ACHN (cell line): ENCODE data around the gene NBPF1.
"Not testable (repeated sequence)": the region's sequence is repeated elsewhere in the genome, so short reads cannot be mapped to it uniquely, and the experiment has no call there.

Experiments
- DNase-seq: peaks from one replicate; pipeline ENCODE4 v3.0.0-alpha.2; 2015
- in situ Hi-C: cut with HindIII; loops from 2 replicates; pipeline ENCODE4 v1.10.0; 2017; ENCODE audit warnings: low sequenced_read_pairs, low pct_ligation_motif_present, low pct_unique_long_range_greater_than_20kb

NBPF1 gene

GRCh38 chr1:16613185-16614147 lies at the start of gene NBPF1:
NBPF1 (minus strand) TSS chr1:16613564.
- peak; percentile 97 for DNase-seq
- in situ Hi-C loops = no loop called here

DNA sequence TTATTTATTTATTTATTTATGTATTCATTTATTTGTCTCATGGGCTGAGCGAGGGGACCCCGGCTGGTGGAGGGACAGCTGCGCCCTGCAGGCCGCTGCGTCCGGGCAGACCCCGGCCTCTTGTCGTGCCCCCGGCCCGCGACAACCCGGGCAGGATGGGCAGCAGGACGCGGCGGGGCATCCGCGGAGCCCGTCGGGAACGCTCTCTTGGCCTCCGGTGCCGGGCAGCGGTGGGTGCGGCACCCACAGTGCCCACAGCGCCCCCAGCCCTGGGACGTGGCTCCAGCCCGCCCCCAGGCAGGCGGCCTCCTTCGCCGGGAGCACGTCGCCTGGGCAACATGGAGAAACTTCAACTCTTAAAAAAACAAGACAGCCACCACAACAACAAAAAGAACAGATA lies 44.9 kb upstream of the NBPF1 start:
- in situ Hi-C loops, DNase-seq: not testable (repeated sequence)

GRCh38 chr1:16656981-16657683 lies 43.8 kb upstream of the NBPF1 start:
- DNase-seq, in situ Hi-C loops: not testable (repeated sequence)

DNA sequence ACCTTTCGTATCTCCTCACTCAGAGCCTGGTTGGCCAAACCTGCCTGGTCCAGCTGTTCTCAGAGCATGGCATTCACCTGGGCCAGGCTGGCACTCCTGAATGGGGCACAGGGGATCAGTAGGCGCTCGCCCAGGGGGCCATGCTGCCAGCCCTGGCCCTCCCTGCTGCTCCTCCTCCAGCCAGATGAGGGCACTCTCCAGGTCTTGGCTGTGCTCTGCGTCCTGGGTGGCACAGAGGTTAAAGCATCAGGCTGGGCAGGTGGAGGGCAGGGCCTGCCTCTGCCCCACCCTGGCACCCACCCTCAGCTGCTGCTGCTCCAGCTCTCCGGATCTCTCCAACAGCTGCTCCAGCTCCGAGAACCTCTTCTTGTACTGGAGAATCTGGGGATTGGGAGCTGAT lies 43.2 kb upstream of the NBPF1 start:
- DNase-seq, in situ Hi-C loops: not testable (repeated sequence)

DNA sequence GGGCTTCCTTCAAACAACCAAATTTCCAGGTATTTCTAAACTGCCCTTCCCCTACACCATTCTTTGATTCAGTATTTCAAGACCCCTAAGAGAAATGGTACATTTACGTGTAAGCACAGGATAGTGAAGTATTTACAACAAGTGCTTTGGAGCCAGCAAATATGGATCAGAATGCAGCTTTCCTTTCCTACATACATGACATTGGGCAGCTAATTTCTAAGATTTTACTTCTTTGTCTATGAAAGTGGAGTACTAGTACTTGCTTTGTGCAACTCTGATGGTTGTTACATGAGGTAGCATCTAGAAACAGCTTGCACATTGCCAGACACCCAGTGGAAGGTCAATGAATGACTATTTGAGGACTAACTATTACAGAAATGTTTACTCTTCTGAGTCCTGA lies 38.2 kb upstream of the NBPF1 start:
- in situ Hi-C loops, DNase-seq: not testable (repeated sequence)

- in situ Hi-C loops, DNase-seq: not testable (repeated sequence)
These were observed 36.6 kb upstream of the NBPF1 start for GRCh38 chr1:16649960-16650359.

DNA sequence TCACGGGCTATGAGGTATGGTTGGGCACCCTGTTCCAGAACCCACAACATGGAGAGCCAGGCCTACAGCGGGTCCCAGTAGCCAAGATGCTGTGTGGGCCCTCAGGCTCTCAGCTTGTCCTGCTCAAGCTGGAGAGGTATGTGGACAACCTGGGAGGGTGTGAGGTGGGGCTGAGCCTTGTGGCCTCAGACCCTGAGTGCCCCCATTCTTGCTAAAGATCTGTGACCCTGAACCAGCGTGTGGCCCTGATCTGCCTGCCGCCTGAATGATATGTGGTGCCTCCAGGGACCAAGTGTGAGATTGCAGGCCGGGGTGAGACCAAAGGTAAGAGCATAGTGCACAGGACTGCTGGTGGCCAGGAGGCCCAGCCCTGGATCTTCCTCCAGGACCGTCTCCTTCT lies 36.0 kb upstream of the NBPF1 start:
- DNase-seq, in situ Hi-C loops: not testable (repeated sequence)

DNA sequence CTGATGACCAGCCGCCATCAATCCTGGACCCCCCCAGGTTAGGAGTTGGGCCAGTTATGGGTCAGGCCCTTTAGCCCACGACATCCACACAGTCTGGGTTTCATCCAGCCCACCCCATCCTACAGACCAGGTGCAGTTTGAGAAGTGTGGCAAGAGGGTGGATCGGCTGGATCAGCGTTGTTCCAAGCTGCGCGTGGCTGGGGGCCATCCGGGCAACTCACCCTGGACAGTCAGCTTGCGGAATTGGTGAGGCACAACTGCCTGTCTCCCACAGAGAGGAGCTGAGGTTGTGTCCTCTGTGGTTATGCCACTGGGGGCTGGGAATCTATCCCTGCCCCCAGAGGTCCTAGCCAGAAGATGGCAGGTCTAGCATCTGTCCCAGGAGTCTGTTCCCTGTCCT lies 35.4 kb upstream of the NBPF1 start:
- in situ Hi-C loops, DNase-seq: not testable (repeated sequence)

GRCh38 chr1:16648250-16648649 lies 34.9 kb upstream of the NBPF1 start:
- in situ Hi-C loops, DNase-seq: not testable (repeated sequence)

DNA sequence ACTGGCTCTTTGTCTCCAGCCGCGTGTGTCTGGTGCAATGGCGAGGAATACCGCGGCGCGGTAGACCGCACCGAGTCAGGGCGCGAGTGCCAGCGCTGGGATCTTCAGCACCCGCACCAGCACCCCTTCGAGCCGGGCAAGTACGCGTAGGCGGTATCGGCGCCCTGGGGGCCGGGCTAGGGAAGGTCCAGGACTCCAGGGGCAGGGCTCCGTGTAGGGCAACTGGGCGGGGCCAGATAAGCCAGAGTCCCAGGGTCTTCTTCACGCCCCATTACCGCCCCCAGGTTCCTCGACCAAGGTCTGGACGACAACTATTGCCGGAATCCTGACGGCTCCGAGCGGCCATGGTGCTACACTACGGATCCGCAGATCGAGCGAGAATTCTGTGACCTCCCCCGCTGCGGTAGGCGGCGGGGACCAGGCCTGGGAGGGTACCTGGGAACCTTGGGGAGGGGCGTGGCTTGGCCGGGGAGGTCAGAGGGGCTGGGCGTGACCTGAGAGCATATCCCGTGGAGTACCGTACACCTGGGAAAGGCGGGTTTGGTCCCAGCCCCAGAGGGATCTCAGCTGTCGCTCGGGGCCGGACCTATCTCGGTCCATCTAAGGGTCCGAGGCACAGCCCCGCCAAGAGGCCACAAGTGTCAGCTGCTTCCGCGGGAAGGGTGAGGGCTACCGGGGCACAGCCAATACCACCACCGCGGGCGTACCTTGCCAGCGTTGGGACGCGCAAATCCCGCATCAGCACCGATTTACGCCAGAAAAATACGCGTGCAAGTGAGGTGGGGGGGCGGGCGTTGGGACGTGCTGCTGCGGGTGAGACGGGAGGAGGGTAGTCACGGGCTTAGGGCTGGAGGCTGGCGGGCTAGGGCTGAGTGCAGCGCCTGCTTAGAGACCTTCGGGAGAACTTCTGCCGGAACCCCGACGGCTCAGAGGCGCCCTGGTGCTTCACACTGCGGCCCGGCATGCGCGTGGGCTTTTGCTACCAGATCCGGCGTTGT lies 34.1 kb upstream of the NBPF1 start:
- in situ Hi-C loops, DNase-seq: not testable (repeated sequence)

DNA sequence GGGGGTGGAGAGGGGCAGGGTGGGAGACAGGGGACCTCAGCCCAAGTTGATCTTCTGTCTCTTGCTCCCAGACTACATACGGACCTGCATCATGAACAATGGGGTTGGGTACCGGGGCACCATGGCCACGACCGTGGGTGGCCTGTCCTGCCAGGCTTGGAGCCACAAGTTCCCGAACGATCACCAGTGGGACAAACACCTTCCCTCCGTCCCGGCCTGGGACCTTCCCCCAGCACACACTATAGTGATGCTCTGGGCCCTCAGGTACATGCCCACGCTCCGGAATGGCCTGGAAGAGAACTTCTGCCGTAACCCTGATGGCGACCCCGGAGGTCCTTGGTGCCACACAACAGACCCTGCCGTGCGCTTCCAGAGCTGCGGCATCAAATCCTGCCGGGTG lies 33.4 kb upstream of the NBPF1 start:
- DNase-seq, in situ Hi-C loops: not testable (repeated sequence)

GRCh38 chr1:16646061-16646664 lies 32.8 kb upstream of the NBPF1 start:
- DNase-seq, in situ Hi-C loops: not testable (repeated sequence)

DNA sequence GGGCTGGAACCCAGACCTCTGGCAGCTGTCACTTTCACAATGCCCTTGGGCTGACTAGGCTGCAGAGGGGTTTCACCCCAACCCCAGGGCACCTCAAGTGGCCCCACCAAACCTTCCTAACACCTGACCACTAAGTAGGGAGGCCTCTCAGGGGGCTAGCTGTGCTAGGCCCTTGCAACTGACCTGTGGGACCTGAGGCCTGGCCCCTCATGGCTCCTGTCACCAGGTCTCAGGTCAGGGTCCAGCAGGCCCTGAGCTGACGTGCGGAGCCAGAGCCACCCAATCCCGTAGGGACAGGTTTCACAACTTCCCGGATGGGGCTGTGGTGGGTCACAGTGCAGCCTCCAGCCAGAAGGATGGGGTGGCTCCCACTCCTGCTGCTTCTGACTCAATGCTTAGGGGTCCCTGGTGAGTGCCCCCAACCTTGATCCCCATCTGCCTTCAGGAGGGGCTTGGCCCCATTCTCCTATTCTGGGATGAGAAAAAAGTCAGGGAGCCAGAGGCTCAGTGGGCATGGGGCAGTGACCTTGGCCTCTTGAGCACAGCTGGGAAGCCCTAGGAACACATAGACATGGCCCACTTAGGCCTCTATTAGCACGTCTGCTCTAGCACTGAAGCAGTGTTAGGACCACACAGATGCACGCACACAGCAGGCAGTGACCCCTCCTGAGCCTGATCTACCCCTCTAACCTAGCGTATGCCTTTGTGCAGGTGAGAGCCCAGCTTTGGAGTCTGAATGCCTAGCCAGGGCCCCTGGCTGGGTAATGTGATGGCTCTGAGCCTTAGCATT lies 32.1 kb upstream of the NBPF1 start:
- DNase-seq, in situ Hi-C loops: not testable (repeated sequence)

GRCh38 chr1:16644482-16645270 lies 31.3 kb upstream of the NBPF1 start:
- peak; percentile 87 for DNase-seq
- in situ Hi-C loops = not testable (repeated sequence)

DNA sequence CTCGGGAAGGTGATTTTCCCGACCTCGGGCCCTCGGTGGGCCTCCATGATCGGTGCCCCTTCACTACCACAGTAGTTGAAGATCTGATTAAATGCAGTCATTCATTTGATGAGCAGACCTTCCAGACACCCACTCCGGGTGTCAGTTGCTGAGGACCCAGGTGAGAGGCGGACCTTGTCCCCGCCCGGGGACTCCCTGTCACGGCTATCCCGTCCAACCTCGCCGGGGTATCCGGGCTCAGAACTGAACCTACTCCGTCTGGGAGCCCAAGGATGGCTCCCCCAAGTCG lies 30.8 kb upstream of the NBPF1 start:
- in situ Hi-C loops = no loop called here

DNA sequence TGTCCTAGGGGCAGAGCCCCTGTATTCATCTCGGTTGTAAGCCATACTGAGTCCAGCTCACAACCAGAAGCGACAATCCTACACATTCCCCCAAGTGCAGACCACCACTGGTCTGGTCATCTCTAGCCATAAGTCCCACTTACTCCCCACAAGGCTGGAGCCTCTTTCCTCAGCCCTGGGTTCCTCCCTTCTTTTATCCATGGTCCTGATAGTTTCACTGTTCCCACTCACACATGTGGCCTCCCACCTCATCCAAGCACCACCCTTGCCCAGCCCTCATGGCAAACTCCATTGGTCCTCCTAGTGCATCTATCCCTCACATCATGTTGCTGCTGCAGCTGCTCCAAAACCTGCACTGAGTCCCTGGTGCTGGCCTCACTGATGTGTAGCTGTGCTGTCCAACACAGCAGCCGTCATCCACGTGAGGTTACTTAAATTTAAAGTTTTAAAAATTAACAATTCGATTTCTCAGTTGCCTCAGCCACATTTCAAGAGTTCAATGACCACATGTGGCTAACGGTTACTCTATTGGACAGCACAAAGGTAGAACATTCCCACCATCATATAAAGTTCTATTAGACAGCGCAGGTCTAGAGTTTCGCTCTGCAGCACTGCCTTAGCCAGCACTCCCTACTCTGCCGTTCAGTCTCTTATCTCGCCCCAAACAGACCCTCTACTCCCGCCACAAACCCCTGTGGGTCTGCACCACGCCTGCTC lies 30.3 kb upstream of the NBPF1 start:
- DNase-seq, in situ Hi-C loops: not testable (repeated sequence)

More for the DNA sequence above, 30.8 kb upstream of the NBPF1 start:
- DNase-seq = no peak
